Amygdala (tissue), 56 donors: ENCODE results near the gene MCRIP2.
"Not testable (repeated sequence)": the region's sequence is repeated elsewhere in the genome, so short reads cannot be mapped to it uniquely, and the experiment has no call there.

Source experiments
- DNase-seq, 56 donors: peaks; one replicate each; lab custom pipeline; 2025; lab: John Stamatoyannopoulos, UW

Gene MCRIP2

GRCh38 chr16:678858-679813 lies 37.5 kb downstream of the MCRIP2 start:
- DNase-seq: peak in 31 of 56 donors; percentile 8 to 80 (median 61)

- DNase-seq: peak in 55 of 56 donors; percentile 60 to 97 (median 86)
Measured at GRCh38 chr16:679814-680624, 38.4 kb downstream of the MCRIP2 start, which contains the start of gene STUB1. STUB1 (plus strand) TSS chr16:680410; CDS start chr16:680526, 116 bp downstream.

GRCh38 chr16:680625-680945 lies 39.0 kb downstream of the MCRIP2 start:
- no peak for DNase-seq

DNA sequence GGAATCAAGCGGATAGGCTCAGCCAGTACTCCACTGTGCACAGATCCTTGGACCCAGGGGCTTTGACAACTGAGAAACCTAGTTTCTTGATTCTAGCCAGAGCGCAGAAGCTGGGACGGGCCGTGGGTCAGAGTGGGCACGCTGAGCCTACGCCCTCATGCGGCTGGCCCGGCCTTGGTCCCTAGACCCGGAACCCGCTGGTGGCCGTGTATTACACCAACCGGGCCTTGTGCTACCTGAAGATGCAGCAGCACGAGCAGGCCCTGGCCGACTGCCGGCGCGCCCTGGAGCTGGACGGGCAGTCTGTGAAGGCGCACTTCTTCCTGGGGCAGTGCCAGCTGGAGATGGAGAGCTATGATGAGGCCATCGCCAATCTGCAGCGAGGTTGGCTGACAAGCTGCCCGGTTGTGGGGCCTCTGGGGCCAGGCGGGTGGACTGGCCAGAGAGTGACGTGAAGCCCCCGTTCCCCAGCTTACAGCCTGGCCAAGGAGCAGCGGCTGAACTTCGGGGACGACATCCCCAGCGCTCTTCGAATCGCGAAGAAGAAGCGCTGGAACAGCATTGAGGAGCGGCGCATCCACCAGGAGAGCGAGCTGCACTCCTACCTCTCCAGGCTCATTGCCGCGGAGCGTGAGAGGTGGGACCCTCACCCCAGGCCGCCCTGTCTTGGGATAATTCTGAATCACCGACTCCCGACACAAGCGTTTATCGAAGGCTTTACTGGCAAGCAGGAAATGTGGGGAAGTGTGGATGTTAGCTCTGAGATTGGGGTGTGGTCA lies 39.5 kb downstream of the MCRIP2 start:
- peak in 2 of 56 donors; percentile 8 to 18 for DNase-seq

GRCh38 chr16:681746-682427 lies 40.3 kb downstream of the MCRIP2 start:
- peak in 1 of 56 donors; percentile 22 for DNase-seq

GRCh38 chr16:682493-683395 lies 41.1 kb downstream of the MCRIP2 start:
- no peak for DNase-seq

DNA sequence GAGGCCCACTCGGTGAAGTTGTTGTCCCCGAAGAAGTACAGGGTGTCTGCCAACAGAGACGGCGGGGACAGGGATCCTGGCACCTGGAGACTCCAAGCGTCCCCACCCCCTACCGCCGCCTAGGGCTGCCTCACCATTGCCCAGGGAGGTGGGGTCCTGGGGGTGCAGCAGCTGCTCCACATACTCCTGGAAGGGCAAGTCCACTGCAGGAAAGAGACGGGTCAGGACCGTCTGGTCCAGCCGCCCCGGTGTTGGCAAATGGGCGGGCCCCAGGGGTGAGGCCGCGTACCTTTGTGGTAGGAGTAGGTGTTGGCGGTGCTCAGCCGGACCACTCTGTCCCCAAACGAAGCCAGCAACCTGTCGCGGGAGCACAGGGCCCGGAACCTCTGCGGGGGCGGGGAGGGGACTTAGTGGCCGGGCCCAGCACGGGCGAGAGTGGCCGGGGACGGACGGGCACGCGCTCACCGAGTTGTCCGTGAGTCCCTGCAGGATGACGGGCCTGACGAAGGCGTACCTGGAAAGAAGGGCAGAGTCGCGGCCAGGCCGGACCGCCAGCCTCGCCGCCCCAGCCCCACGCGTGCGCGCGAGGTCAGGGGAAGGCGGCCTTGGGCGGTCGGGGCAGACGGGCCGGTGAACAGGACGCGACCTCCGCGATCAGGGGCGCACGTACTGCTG lies 41.9 kb downstream of the MCRIP2 start:
- peak in 1 of 56 donors; percentile 48 for DNase-seq

- DNase-seq: peak; percentile 69 to 98 (median 92)
Measured at GRCh38 chr16:684071-684794, 42.6 kb downstream of the MCRIP2 start, which contains the start of gene JMJD8. JMJD8 (minus strand) TSS chr16:684334; CDS start chr16:684319, 15 bp downstream.

- peak in 1 of 56 donors; percentile 41 for DNase-seq
Measured at GRCh38 chr16:684961-685696, 43.5 kb downstream of the MCRIP2 start.

DNA sequence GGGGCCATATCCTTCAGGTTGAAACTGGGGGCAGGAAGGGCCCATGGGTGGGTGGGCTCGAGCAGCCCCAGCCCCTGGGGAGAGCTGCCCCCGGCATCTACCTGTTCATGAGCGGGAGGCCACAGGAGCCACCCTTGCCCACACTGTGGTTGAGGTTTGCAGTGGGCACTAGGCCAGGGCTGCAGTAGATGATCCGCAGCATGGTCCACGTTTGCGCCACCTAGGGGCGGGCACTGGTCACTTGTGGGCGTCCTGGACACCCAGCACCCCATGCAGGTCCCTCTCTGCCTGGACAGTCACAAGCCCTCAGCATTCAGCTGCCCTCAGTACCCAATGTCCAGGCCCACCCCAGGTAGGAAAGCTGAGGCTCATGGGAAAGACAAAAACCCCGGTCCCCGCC lies 44.3 kb downstream of the MCRIP2 start:
- peak in 2 of 56 donors; percentile 13 to 24 for DNase-seq

DNA sequence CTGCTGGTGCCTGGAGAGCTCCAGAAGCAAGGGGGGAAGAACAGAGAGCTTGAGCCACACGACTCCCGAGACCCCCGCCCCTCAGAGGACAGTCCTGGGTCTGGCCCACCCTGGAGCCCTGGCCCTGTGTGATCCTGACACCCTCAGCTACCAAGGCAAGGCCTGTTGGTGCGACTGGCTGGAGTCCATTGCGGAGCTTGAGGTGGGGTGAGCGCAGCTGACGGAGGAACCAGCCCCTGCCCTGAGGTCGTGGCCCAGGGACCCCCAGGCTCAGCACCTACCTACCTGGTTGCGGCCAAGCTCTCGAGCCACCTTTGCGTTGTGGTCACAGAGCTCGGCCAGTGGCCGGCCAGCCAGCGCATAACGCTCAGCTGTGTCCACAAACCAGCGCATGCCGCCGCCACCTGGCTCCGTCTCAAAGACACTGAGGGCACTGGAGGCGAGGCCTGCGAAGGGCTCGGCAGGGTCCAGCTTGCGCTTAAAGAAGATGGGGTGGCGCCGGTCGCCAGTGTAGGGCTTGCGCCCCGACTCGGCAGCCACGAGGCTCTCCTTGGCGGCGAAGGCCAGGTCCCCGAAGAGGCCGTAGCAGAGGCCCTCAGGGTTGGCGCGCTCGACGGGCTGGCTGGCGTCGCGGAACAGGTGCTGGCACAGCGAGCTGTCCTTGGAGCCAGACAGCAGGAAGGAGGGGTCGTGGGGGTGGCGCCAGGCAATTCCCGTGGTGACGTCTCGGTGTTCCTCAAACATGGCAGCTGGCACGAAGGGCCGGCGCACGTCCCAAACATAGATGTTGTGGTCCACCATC lies 45.0 kb downstream of the MCRIP2 start:
- DNase-seq: no peak

GRCh38 chr16:687499-687898 lies 45.9 kb downstream of the MCRIP2 start:
- DNase-seq: no peak

DNA sequence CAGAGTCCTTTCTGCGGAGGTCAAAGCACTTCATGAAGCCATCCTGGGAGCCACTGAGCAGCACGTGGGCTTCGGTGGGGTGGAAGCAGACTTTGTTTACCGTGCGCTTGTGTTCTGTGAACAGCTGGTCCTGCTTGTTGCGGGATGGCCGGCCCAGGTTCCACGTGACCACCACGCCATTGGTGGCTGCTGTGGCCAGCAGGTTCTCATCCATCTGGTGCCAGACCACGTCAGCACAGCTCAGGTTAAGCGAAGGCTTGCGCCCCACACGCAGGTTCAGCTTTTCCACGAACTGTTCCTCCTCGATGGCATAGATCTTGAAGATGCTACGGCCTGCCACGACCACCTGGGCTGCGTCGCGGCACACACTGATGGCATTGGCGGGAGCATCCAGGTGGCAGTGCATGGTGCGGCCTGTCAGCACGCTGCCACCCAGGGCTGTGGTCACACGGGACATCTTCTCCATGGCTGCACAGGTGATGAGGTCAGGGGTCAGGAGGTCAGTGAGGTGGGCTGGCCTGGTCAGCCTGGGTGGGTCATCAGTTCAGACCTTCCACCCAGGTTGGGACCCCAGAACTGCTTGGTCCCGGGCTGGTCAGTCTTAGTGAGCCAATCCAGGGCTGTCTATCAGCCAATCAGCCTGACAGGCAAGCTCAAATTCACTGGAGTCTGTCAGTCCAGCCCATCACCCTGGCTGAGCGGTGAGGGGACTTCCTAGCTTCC lies 47.7 kb downstream of the MCRIP2 start:
- DNase-seq: no peak

DNA sequence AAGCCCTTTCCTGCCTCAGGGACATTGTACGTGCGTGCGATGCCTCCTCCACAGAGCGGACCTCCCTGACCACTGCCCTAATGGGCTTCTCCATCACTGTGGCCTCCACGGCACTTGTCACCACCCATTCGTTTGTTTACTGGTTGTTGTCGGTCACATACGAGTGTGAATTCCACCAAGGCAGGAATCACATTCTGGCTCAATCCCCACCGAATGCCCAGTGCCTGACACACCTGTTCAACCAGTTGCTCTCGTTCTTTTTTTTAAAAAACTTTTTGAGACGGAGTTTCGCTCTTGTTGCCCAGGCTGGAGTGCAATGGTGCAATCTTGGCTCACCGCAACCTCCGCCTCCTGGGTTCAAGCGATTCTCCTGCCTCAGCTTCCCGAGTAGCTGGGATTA lies 49.6 kb downstream of the MCRIP2 start:
- not testable (repeated sequence) for DNase-seq
